NB4 (cell line): ENCODE results near the gene TANC1.

Source experiments
- MAX ChIP-seq: IDR thresholded peaks from 2 replicates; pipeline ENCODE4 v1.6.1; 2011; ENCODE audit warnings: low read depth, low read length
- POLR2A ChIP-seq: IDR thresholded peaks from 2 replicates; pipeline ENCODE4 v1.6.1; 2011; ENCODE audit warnings: mild to moderate bottlenecking; ENCODE audit not compliant: insufficient read length; ENCODE audit errors: extremely low read depth
- TF ChIP-seq, protein P1 (sequence below): IDR thresholded peaks from one replicate; pipeline ENCODE4 v1.5.1; 2012; ENCODE audit warnings: low read depth, low read length

DNA sequence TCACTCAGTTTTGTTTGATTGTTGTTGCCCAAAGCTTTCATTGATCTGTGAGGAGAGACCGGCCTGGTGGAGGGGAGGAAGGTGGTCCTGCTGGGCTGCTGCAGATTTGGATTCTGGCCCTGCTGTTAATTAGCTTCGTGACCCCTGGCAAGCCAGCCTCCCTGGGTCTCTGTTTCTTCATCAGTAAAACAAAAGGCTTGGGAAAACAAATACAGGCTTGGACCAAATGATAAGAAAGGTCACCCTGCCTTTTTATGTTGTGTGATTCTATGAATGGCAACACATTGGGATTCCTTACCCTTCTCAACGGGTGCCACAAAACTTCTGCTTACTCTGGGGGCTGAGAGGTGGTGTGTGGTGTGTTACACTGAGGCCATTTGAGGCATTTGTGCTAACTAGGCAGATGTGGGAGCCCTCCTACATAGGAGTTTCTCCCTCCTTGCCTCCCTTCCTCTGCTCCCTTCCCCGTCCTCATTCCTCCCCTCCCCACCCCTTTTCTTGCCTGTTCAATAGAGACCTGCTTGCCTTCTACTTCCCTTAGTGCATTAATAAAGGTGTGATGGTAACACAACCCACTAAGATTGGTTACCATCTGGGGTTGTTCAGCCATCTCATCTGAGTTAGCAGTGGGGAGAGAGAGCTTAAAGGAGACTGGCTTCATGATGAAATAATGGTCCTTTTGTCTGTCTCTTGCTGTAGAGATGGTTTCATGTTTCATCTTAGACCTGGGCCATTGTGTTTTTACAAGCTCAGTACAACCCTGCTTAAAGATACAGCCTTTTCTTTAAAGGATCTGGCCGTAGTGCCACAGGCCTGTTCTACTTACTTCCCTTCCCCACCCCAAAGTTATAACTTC, 96.2 kb downstream of the TANC1 start:
- no peak for TF ChIP-seq POLR2A
- TF ChIP-seq, protein P1, sequence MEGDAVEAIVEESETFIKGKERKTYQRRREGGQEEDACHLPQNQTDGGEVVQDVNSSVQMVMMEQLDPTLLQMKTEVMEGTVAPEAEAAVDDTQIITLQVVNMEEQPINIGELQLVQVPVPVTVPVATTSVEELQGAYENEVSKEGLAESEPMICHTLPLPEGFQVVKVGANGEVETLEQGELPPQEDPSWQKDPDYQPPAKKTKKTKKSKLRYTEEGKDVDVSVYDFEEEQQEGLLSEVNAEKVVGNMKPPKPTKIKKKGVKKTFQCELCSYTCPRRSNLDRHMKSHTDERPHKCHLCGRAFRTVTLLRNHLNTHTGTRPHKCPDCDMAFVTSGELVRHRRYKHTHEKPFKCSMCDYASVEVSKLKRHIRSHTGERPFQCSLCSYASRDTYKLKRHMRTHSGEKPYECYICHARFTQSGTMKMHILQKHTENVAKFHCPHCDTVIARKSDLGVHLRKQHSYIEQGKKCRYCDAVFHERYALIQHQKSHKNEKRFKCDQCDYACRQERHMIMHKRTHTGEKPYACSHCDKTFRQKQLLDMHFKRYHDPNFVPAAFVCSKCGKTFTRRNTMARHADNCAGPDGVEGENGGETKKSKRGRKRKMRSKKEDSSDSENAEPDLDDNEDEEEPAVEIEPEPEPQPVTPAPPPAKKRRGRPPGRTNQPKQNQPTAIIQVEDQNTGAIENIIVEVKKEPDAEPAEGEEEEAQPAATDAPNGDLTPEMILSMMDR: no peak
- no peak for TF ChIP-seq MAX
